NCI-H774 (cell line): ENCODE data around the gene FOXL3.

ENCODE experiments used
- DNase-seq: peaks from one replicate; lab custom pipeline; 2025; lab: John Stamatoyannopoulos, UW

FOXL3 gene

DNA sequence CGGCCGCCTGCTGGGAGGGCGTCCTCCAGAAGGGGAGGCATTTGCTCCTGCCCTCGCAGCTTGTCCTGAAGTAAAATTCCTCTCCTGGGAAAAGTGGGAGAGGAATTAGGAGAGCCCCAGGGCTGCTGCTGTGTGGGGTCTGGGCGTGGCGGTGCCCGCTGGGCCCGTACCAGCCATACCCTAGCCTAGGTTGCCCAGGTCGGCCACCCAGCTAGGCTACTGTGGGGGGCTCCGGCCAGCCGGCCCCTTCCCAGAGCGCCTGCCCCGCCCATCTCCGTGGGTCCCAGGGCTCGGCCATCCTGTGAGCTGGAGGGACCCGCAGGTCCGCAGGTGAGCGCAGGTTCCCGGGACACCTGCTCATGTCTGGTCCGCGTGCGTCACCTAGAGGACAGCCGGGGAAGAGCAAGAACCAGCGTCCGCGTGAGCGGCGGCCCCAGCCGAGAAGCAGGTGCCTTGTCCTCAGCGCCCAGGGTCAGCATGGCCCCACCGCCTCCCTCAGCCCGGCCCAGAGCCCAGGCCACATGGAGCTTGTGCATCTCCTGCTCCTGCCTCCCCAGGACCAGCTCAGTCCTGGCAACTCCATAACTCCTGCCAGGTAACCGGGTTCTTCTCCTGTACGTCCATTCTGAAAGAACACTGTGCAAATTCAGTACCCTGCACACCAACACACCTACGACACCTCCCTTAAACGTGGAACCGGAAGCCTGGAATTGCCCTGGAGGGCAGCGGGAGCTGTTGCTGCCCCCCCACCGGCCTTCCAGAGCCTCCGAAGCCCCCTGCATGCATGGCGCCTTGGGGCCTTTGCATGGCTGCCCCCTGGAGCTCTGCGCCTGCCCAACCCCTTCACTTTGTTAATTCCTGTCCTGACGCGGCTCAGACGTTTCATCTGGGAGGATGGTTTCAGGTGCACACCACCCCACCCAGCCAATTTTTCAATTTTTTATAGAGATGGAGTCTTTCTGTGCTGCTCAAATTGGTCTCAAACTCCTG is 22.8 kb upstream of the FOXL3 start:
- DNase-seq: no peak

DNA sequence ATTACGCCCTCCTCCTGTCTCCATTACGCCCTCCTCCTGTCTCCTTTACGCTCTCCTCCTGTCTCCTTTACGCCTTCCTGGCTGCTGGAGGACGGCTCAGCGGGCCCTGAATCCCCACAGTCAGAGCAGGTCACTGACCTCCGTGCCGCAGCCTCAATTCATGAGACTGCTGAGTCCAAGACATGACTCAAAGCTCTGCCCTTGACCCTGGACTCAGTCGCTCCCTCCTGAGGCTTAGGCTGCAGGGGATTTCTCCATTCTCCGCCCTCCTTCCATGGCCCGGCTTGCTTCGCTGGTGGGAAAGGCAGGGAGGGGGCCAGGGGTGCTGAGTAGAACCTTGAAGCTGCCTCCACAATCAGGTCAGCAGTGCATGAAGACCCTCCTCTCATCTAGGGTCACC is 21.0 kb upstream of the FOXL3 start:
- DNase-seq: no peak

DNA sequence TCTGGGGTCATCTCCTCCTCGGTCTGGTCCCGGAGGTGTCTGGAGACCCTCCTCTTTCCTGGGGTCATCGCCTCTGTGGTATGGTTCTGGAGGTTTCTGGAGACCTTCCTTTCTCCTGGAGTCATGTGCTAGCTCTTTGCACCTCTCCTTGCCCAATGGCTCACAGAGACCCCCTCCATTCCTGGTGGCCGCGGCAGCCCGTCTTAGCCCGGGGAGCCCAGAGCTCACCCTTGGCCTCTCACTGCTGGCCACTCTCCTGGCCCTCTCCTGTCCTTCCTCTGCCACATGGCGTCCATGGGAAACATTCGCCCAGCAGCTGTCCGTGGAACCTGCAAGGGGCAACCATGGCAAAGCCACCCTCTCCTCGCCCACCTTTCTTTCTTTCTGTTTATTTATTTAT is 20.2 kb upstream of the FOXL3 start:
- no peak for DNase-seq

DNA sequence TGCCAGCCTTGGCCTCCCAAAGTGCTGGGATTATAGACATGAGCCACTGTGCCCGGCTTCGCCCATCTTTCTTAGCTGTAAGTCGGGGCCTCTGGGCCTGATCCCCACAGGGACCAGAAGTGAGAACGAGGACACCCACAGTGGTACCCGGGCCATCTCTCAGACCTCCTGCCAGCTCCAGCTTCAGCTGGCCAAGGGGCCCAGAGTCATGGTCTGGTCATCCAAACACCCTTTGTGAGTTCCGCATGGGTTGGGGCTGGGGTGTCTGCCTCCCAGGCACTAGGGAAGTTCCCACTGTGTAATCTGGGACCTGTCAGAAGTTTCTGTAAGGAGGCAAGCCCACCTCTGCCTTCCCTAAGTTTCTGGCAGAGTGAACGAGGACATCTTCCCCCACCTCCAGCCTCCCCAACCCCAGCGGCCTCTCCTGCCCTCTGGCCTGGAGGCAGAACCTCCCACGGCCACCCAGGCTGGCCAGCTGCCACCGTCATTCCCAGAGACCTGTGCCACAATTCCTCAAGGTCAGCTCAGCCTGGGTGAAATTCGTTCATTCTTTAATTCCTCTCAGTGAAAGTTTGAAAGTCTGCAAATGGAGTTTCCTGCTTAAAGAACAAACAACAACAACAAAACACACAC is 19.5 kb upstream of the FOXL3 start:
- no peak for DNase-seq

DNA sequence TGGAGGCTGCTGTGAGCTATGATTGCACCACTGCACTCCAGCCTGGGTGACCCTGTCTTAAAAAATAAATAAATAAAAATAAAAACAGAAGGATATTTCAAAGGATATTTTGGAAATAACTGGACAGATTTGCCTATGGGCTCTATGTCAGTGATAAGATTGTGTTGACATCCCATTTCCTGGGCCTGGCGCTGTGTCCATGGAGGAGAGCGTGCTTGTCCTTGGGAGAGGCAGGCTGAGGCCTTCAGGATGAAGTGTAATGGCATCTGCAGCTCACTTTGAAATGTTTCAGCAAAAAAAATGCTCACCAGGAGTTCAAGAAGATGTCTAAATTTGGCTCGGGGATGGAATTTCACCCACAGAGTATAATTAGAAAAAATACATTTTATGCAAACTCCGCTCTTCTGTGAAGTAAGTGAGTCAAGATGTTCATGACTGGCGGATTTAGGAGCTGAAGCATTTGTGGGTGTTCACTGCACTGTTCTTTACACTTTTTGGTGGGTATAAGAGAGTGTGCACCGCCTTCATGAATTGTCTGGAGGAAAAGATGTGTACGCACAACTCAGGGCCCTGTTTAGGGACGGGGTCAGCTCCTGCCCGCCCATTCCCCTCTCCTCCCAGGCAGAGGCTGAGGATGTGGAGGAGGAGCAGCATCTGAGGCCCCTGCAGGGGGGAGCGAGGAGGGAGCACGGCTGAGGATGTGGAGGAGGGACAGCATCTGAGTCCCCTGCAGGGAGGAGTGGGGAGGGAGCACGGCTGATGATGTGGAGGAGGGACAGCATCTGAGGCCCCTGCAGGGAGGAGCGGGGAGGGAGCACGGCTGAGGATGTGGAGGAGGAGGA is 18.5 kb upstream of the FOXL3 start:
- no peak for DNase-seq

DNA sequence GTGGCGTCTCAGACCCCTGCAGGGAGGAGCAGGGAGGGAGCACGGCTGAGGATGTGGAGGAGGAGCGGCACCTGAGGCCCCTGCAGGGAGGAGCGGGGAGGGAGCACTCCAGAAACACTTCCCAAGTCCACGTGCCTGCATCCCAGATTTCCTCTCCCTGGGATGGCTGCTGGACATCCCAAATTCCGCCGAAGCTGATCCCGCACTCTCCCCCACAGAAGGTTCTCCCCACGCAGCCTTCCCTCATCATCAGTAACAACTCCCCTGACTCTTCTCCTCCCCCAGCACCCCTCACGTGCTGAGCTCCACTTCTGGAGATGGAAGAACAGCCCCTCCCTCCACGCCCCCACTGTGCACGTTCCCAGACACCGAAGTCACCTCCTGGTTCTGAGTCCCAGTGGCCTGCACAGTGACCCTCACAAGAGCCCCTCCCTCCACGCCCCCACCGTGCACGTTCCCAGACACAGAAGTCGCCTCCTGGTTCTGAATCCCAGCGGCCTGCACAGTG is 17.8 kb upstream of the FOXL3 start:
- DNase-seq: no peak

DNA sequence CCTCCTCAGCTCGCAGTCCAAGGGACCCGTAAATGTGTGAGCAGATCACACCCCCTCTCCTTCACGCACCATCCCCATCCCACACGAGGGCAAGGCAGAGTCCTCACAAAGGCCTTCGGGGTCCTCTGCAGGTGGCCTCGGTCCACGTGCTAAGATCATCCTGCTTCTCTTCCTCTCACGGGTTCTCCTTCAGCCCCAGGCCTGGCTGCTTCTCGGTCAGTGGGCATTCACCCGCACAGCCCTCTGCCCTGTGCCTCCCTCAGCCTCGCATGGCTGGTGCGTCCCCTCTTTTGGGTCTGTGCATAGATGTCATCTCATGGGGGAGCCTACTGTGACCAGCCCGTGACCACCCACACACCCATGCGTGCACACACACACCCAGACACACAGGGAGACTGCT is 17.3 kb upstream of the FOXL3 start:
- DNase-seq: no peak

DNA sequence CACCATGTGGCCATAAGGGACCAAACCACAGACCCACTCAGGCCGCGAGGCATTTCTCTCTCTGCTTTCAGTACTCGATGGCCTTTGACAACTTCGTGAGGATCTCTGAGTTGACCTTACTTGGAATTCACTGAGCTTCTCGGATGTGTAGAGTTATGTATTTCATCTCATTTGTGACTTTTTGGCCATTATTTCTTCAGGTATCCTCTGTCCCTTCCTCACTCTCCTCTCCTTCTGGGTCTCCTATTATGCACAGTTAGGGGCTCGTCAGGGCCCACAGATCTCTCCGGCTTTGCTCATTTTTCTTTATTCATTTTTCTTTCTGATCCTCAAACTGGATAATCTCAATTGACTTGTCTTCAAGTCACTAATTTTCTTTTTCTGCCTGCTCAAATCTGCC is 16.6 kb upstream of the FOXL3 start:
- DNase-seq: no peak

DNA sequence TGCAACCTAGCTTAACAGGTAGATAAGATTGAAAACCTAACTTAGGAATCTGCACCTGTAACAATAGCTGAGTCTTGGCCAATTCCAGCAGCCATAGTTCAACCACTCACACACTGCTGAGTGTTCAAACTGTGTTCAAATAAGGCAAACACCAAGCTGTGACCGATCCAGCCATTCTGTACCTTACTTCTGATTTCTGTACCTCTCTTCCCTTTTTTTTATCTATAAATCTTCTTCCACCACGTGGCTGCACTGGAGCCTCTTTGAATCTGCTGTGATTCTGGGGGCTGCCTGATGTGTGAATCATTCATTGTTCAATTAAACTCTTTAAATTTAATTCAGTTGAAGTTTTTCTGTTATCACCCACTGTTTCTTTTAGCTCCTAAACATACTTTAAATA is 15.7 kb upstream of the FOXL3 start:
- no peak for DNase-seq

DNA sequence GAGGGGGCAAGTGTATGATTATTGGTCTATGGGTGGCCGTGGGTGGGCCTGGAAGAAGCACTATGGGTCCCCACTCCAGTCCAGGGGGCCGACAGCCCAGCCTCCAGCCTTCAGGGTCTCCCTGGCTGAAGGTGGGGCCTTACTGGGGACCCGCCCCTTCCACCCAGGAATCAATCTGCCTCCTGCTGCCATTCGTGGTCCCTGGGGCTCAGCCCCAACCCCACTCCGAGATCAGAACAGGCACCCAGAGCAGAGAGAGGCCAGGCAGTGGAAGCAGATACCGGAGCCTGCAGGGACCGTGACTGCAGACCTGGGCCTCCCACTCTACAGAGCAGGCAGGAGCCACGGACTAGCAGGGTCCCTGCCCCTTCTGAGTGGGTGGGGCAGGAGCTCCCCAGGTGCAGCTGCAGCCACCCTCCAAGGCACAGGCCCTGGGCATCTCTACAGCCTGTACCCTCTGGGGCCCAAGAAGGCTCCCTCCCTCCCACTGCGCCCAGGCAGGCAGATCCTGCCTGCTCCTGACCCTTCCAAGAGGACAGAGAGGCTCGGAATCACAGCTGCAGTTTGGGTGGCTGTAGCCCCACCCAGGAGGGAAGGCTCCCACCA is 13.6 kb upstream of the FOXL3 start:
- no peak for DNase-seq

DNA sequence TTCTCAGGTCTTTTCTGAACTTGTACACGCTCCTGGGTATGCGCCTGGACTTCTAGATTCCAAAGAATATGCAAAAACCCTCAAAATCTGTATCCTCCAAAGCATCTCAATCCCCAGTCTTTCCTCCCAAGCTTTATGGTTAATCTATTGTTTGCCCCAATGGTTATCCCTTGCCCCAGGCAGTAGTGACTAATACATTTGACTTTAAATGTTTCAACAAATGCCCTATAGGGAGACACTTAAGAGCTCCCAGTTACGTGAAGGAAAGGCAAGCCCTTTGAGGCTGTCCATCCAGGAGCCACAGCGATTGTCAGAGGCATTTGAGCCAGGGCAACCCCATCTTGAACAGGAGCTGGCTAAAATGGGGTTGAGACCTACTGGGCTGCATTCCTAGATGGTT is 12.7 kb upstream of the FOXL3 start:
- no peak for DNase-seq

DNA sequence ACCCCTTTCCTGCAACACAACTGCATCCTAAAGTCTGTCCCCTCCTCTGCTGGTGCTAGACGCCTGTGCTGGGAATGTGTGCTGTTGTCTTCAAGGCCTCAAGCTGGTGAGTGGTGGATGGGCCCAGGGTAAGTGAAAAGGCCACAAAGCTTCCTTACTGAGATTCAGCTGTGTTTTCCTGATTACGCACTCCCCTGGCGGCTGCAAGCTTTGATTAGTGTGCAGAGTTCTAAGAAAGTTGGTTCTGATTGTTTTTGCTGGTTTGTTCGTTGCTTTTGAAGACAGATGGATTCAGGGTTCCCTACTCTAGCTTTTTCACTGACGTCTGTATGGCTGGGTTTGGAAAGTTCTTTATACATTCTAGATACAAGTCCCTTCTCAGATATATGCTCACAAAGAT is 11.9 kb upstream of the FOXL3 start:
- DNase-seq: no peak

DNA sequence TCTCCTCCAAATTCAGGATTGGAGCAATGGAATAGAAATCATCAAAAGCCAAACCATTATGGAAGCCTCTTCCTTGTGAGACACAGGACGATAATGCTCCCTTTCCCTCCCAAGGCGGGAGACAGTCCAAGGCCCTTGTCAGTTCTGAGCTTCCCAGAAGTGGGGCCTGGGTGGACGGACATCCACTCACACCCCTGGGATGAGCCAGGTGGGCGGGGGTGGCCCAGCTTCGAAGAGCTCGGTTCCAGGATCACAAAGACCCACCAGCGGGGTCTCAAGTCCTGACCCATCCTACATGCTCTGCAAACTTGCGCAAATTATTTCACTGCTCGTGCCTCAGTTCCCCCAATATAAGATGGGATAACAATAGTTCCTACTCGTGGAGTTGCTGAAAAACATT is 10.1 kb upstream of the FOXL3 start:
- DNase-seq: no peak

DNA sequence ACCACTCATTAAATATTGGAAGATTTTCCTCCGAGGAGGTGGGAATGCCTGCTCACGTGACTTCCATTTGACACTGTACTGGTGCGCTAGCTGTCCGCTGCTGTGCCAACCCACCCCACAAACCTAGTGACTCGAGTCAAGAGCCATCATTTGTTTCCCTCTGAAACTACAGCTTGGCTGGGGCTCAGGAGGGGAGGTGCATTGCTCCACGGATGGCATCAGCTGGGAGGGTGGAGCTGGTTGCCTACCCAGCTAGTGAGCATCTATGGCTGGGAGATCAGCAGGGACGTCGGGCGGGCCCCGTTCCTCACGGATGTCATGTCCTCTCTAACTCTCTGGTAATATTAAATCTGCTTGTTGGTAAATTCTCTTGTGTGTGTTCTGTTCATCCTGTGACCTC is 9.5 kb upstream of the FOXL3 start:
- DNase-seq: no peak

DNA sequence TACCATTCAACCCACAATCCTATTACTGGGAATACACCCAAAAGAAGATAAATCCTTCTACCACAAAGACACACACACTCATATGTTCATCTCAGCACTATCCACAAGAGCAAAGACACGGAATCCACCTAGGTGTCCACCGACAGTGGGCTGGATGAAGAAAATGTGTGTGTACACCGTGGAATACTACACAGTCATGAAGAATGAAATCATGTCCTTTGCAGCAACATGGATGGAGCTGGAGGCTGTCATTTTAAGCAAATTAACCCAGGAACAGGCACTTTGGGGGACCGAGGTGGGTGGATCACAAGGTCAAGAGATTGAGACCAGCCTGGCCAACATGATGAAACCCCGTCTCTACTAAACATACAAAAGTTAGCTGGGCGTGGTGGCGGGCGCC is 8.3 kb upstream of the FOXL3 start:
- DNase-seq: no peak

DNA sequence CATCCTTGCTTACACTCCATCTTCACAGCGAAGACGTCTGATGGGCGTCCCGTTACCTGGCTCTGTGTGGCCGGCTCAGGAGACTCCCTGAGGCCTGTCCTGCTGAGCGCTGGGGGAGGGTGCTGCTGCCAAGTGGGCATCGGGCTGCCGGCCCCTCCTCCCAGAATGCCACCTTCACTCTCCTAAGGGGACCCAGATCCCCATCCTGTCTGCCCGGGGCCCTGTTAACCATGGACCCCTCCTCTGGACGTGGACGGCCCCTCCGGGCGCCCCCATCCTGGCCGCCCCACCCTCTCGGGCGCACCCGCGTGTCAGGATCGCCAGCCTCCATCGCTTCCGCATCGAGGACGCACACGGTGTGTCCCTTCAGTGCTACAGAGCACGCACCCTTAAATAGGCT is 7.3 kb upstream of the FOXL3 start:
- no peak for DNase-seq

DNA sequence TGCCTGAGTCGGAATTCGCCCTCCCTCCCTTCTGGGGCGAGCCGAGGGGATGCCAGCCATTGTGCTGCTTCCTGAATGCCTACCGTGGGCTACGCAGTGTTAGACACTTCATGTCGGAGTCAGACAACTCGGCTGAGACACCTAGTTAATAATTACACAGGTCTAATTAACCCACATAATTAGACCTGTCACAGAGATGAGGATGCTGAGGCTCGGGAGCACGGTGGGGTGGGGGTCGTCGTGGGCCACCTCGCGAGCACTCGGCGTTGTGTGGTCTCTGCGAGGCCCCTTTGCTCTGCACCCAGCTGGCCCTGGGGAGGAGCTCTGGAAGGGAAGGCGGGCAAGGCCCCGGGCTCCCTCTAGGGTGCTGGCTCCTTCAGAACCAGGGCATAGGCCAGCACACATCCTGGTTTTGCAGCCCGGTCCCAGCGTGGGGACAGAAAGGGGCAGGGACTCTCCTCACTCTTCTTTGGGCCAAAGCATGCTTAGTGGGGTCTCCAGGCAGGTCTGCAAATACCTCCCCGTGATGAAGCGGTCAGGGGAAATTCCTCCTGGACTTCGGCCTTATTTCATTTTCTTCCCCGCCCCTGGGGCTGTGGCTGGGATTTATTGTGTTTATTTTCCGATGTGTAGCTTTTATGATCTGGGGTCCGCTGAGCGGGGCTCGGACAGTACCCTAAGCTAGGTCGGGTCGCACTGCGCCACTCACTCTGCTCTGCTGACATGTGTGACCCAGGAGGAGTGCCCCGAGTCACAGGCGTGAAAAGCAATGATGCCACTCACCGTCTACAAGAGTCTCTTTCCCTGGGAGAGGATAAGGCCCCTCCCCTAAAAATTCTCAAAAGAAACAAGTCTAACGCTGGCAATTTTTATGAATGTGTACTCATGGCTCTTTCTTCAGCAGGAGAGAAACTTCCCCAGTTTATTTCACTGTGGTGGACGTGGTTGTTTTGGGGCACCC is 4.9 kb upstream of the FOXL3 start:
- no peak for DNase-seq

DNA sequence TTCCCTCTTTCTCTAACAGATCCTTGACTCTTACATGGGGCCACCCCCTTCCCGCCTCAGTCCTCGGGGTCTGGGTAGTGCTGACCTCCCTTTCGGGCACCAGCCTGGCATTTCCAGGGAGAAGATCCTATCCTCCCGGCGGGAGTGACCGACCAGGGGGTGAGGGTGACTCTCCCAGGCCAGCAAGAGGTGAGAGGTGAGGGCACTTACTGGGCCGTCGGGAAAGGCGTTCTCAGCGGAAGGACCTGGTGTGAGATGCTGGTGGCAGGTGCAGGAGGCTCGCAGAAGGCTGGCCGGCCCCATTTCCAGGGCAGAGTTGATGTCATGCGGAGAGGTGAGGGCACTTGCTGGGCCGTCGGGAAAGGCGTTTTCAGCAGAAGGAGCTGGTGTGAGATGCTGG is 4.2 kb upstream of the FOXL3 start:
- DNase-seq: no peak

DNA sequence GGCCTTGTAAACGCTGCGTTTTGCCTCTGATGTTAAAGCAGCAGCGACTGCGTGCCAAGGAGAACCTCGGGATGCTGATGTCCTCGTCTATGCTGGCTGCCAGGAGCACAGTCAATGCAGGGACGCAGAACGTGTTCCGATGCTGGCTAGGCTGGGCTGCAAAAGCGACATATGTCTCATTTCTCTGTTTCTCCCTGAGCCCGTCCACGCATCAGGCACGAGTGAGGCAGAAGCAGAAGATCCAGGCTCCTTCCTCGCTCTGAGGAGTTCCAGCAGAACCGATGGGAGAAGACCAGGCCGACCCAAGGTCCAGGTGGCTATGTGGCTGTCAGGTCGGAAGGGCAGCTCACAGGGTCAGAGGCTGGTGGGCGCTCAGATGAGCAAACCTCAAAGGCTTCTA is 3.7 kb upstream of the FOXL3 start:
- DNase-seq: no peak

DNA sequence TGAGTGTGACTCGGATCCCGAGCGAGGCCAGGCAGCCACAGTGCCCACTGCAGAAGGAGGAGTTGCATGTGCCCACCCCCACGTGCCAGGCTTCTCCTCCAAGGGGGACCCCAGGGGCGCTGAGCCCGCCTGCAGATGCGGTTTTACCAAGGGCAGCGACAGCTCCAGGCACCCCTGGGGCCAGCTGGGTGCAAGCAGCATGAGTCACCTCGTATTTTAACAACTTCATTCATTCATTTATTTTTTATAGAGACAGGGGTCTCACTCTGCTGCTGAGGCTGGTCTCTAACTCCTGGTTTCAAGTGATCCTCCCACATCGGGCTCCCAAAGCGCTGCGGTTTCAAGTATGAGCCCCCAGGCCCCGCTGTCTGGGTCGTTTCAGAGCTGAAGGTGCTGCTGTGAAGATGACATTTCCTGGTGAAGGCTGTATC is 1.3 kb upstream of the FOXL3 start:
- no peak for DNase-seq

DNA sequence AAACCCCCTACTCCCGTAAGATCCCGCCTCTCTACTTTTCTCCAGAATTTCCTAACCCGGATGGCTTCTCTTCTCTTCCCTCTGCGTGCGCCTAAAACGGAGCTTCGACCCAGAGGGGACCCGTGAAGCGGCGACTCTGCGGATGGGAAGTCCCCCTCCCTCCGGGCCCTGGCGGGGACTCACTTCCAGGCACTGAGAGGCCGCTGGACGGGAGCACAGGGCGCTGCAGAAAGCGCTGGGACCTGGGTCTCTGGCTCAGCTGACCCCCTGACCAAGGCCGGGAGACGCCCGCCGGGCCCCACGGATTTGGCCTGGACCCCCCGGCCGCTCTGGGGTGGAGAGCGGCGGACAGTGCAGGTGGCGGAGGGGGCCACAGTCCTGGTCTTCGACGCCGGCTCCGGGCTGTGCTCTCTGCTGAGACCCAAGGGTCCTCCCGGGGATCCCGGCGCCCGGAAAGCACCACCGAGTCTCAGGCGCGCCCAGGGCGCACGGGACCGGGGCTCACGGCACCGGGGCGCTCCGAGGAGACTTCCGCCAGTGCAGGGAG is 688 bp upstream of the FOXL3 start:
- DNase-seq: no peak
